ENCODE measurements around the gene DNAAF5.

- TF ChIP-seq POLR2A (IDR thresholded peaks at IDR 0.05) (no peak), CTCF (IDR thresholded peaks at IDR 0.05) (no peak)
Observed at GRCh38 chr7:742791-743190, 16.3 kb downstream of the DNAAF5 start.

Data from body of pancreas (tissue), 4 donors.